H9 (cell line): ENCODE data around the gene TIMM23. TPM values are rescaled to one million over a fixed set of nuclear protein-coding genes. Genes with fewer than 3 reads are reported as not detected.

Experiments
- DNase-seq: peaks from one replicate; pipeline ENCODE4 v3.0.0-alpha.2; 2017
- H2AFZ ChIP-seq: one replicate; pipeline ENCODE4 v1.6.1; 2013; ENCODE audit warnings: mild to moderate bottlenecking, low read length, control low read depth, moderate library complexity
- H2AK5ac ChIP-seq: 2 replicates; pipeline ENCODE4 v1.6.1; 2013; ENCODE audit warnings: low read length, control low read depth, mixed read lengths; ENCODE audit not compliant: insufficient read length
- H2BK120ac ChIP-seq: one replicate; pipeline ENCODE4 v1.6.1; 2013; ENCODE audit warnings: low read depth, mild to moderate bottlenecking, low read length, control low read depth, inconsistent platforms; ENCODE audit not compliant: poor library complexity, severe bottlenecking
- H2BK12ac ChIP-seq: 2 replicates; pipeline ENCODE4 v1.6.1; 2013; ENCODE audit warnings: low read length, control low read depth, mixed read lengths, low read depth; ENCODE audit not compliant: insufficient read length
- H2BK15ac ChIP-seq: 2 replicates; pipeline ENCODE4 v1.6.1; 2013; ENCODE audit warnings: low read depth, low read length, control low read depth
- H2BK20ac ChIP-seq: one replicate; pipeline ENCODE4 v1.6.1; 2013; ENCODE audit warnings: low read depth, mild to moderate bottlenecking, low read length, control low read depth, inconsistent platforms; ENCODE audit not compliant: poor library complexity, severe bottlenecking
- H2BK5ac ChIP-seq: 2 replicates; pipeline ENCODE4 v1.6.1; 2013; ENCODE audit warnings: low read length, control low read depth, mixed read lengths; ENCODE audit not compliant: insufficient read length
- H3K14ac ChIP-seq: 2 replicates; pipeline ENCODE4 v1.6.1; 2013; ENCODE audit warnings: low read length, control low read depth; ENCODE audit not compliant: insufficient read depth
- H3K18ac ChIP-seq: 2 replicates; pipeline ENCODE4 v1.6.1; 2013; ENCODE audit warnings: low read depth, mild to moderate bottlenecking, mixed read lengths, low read length, control low read depth; ENCODE audit not compliant: insufficient read length
- H3K23ac ChIP-seq: 2 replicates; pipeline ENCODE4 v1.6.1; 2013; ENCODE audit warnings: low read length, control low read depth, mixed read lengths, low read depth; ENCODE audit not compliant: insufficient read length
- H3K23me2 ChIP-seq: 2 replicates; pipeline ENCODE4 v1.6.1; 2013; ENCODE audit warnings: low read depth, mild to moderate bottlenecking, mixed read lengths, low read length, control low read depth; ENCODE audit not compliant: insufficient read length, poor library complexity, severe bottlenecking
- H3K27ac ChIP-seq: 2 replicates; pipeline ENCODE4 v1.5.1; 2013; ENCODE audit warnings: low read length, control low read depth, mixed read lengths, low read depth; ENCODE audit not compliant: insufficient read length
- H3K27me3 ChIP-seq: 2 replicates; pipeline ENCODE4 v1.6.1; 2013; ENCODE audit warnings: low read length, control low read depth, inconsistent platforms; ENCODE audit not compliant: insufficient read depth
- H3K4ac ChIP-seq: 2 replicates; pipeline ENCODE4 v1.6.1; 2013; ENCODE audit warnings: low read depth, mild to moderate bottlenecking, control low read depth, inconsistent platforms, low read length, moderate library complexity
- H3K4me1 ChIP-seq: 2 replicates; pipeline ENCODE4 v1.6.1; 2013; ENCODE audit warnings: low read length, control low read depth, inconsistent platforms; ENCODE audit not compliant: insufficient read depth
- H3K4me2 ChIP-seq: 2 replicates; pipeline ENCODE4 v1.6.1; 2013; ENCODE audit warnings: low read length, control low read depth, mixed read lengths; ENCODE audit not compliant: insufficient read length, insufficient read depth
- H3K56ac ChIP-seq: 2 replicates; pipeline ENCODE4 v1.6.1; 2013; ENCODE audit warnings: low read depth, mild to moderate bottlenecking, mixed read lengths, low read length, control low read depth; ENCODE audit not compliant: insufficient read length
- H3K79me1 ChIP-seq: 2 replicates; pipeline ENCODE4 v1.6.1; 2013; ENCODE audit warnings: low read depth, mild to moderate bottlenecking, moderate library complexity, low read length, control low read depth, inconsistent platforms; ENCODE audit not compliant: insufficient read depth, poor library complexity, severe bottlenecking
- H3K79me2 ChIP-seq: 2 replicates; pipeline ENCODE4 v1.6.1; 2013; ENCODE audit warnings: low read length, control low read depth, inconsistent platforms; ENCODE audit not compliant: insufficient read depth
- H3K9ac ChIP-seq: 2 replicates; pipeline ENCODE4 v1.6.1; 2013; ENCODE audit warnings: low read length, control low read depth, mixed read lengths; ENCODE audit not compliant: insufficient read length; ENCODE audit errors: extremely low read depth
- H3K9me3 ChIP-seq: one replicate; pipeline ENCODE4 v1.6.1; 2013; ENCODE audit warnings: low read depth, low read length, inconsistent platforms; ENCODE audit not compliant: control insufficient read depth
- H3T11ph ChIP-seq: one replicate; pipeline ENCODE4 v1.6.1; 2013; ENCODE audit warnings: mild to moderate bottlenecking, low read length, control low read depth, inconsistent platforms
- H4K20me1 ChIP-seq: one replicate; pipeline ENCODE4 v1.6.1; 2013; ENCODE audit not compliant: control insufficient read depth, insufficient read length, insufficient read depth
- H4K5ac ChIP-seq: 2 replicates; pipeline ENCODE4 v1.6.1; 2013; ENCODE audit warnings: low read depth, mild to moderate bottlenecking, mixed read lengths, low read length, control low read depth; ENCODE audit not compliant: insufficient read length
- H4K8ac ChIP-seq: replicated peaks from 2 replicates; pipeline ENCODE4 v1.6.1; 2013; ENCODE audit warnings: low read length, control low read depth, mixed read lengths, low read depth; ENCODE audit not compliant: insufficient read length
- H4K91ac ChIP-seq: 2 replicates; pipeline ENCODE4 v1.6.1; 2013; ENCODE audit warnings: low read depth, mild to moderate bottlenecking, moderate library complexity, mixed read lengths, low read length, control low read depth; ENCODE audit not compliant: insufficient read length
- H3K27ac Mint-ChIP-seq, 3 experiments: 2 replicates in 2 of 3; 3 replicates in 1 of 3; pipeline ENCODE4 v1.8.0; 2020 to 2021; ENCODE audit warnings: mixed read lengths in 3 of 3, mild to moderate bottlenecking in 1 of 3, moderate library complexity in 1 of 3
- H3K27me3 Mint-ChIP-seq: 2 replicates; pipeline ENCODE4 v1.8.0; 2021; ENCODE audit warnings: low read depth, mild to moderate bottlenecking, moderate library complexity, mixed read lengths
- H3K36me3 Mint-ChIP-seq, 3 experiments: 2 replicates in 2 of 3; 3 replicates in 1 of 3; pipeline ENCODE4 v1.8.0; 2020 to 2021; ENCODE audit warnings: low read depth in 3 of 3, mixed read lengths in 3 of 3; ENCODE audit not compliant: insufficient read depth in 1 of 3
- H3K4me1 Mint-ChIP-seq, 2 experiments: 2 replicates each; pipeline ENCODE4 v1.8.0; 2020; ENCODE audit warnings: mixed read lengths in 2 of 2
- H3K4me3 Mint-ChIP-seq, 2 experiments: 2 replicates in 1 of 2; 3 replicates in 1 of 2; pipeline ENCODE4 v1.8.0; 2020 to 2021; ENCODE audit warnings: mild to moderate bottlenecking in 2 of 2, mixed read lengths in 2 of 2, moderate library complexity in 1 of 2
- H3K9me3 Mint-ChIP-seq, 2 experiments: 2 replicates in 1 of 2; 3 replicates in 1 of 2; pipeline ENCODE4 v1.8.0; 2020; ENCODE audit warnings: mild to moderate bottlenecking in 2 of 2, mixed read lengths in 2 of 2, moderate library complexity in 1 of 2
- CTCF ChIP-seq: fragments of 200-600 bp; sonication (generic); conservative IDR thresholded peaks from 3 replicates; pipeline ENCODE4 v1.8.0; 2021; ENCODE audit warnings: antibody characterized with exemption, mild to moderate bottlenecking
- WGBS: extraction: QIAGEN DNeasy Blood & Tissue Kit; methylation state at CpG from one replicate; pipeline ENCODE4 v1.1.7; 2013; ENCODE audit warnings: missing lambda C conversion rate, low lambda C conversion rate, mixed read lengths; ENCODE audit not compliant: insufficient read length; ENCODE audit errors: extremely low coverage; 5-methylcytosine and 5-hydroxymethylcytosine counted together
- total RNA-seq: library from RNA; stranded (reverse); gene quantifications from 2 replicates; pipeline ENCODE4 v1.2.1, GENCODE V29; 2021

TIMM23 gene
- total RNA-seq, 1 experiment from 2014 or later, result 105 TPM

DNA sequence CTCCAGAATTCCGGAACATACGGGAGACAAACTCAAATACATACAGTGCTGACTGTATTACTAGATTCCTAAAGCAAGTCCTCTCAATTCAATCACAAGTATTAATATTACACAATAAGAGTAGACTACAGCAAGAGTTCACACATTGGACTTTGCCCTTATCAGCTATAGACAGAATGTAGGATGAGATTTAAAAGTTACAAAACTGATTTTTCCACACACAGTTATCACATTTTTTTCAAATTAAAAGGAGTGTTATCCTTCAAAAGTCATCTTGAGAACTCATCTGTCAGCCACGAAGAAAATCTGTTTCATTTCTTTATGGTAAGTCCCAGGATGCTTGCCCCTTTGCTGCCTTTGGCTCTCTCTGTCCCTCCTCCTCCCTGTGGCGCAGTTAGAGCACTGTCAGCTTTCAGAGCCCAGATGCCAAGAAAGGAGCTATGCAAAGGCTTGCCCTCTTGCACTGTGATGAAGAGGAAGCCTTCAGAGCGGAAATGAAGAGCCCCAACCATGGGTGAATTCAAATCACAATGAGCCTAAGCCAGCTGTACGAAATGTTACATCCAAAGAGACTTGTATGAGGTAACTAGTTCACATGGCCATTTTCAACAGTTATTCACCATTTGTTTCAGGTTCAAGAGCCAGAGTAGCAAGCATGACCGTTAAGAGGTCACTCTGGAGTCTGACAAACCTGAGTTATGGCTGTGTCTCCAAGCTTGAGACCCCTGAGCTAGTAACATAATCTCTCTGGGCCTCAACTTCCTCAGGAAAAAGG lies 47.5 kb downstream of the TIMM23 start:
- Histone ChIP-seq H4K8ac (no peak overlapping the region), H3K23me2 (no peaks in the 10 kb centered on the region), H2BK5ac (no peak overlapping the region), H3K9me3 (no peaks in the 10 kb centered on the region), H4K91ac (no peak overlapping the region), H3T11ph (no peak overlapping the region), H2AFZ (no peak overlapping the region), H3K9ac (no peak overlapping the region), H4K20me1 (no peaks in the 10 kb centered on the region), H2BK20ac (no peak overlapping the region), H3K23ac (no peak overlapping the region), H3K79me2 (peaks cover 6% of the 10 kb centered on the region; the same call in 1 of the 2 replicates), H3K14ac (no peak overlapping the region), H3K4me1 (no peaks in the 10 kb centered on the region; the same call in 1 of the 2 replicates), H2BK15ac (no peak overlapping the region), H2BK12ac (no peak overlapping the region), H3K4ac (no peak overlapping the region), H3K56ac (no peak overlapping the region), H3K4me2 (no peak overlapping the region), H2BK120ac (no peak overlapping the region), H3K18ac (no peak overlapping the region), H2AK5ac (no peak overlapping the region), H3K27ac (no peak overlapping the region), H4K5ac (no peak overlapping the region), H3K79me1 (peaks cover 3% of the 10 kb centered on the region), H3K27me3 (no peaks in the 10 kb centered on the region)
- no peak for DNase-seq
- Mint-ChIP-seq H3K27ac (peak overlapping the region in 2 of 3 experiments; percentile 39 to 75; a peak in 2 of 7 replicates), H3K27me3 (no peaks in the 10 kb centered on the region), H3K4me1 (peaks cover 20 to 30% of the 10 kb centered on the region in 2 experiments), H3K4me3 (no peak overlapping the region), H3K36me3 (peaks cover 1 to 10% (median 3%) of the 10 kb centered on the region in 3 experiments; a peak in 6 of 7 replicates), H3K9me3 (no peaks in the 10 kb centered on the region)
- WGBS, result no CpG with 5 or more reads among the region's 7 CpGs
- no peak for TF ChIP-seq CTCF
